Lower lobe of right lung (tissue), 2 donors: ENCODE measurements around the gene IGFBP6. TPM values are rescaled to one million over a fixed set of nuclear protein-coding genes. Genes with fewer than 3 reads are reported as not detected.
"Not testable (repeated sequence)": the region's sequence is repeated elsewhere in the genome, so short reads cannot be mapped to it uniquely, and the experiment has no call there.

Experiments used
- ATAC-seq, 2 donors: fragments of 200-7000 bp; cut with Tn5 transposase; one replicate each; pipeline ENCODE4 v1.9.1; 2020 to 2022; ENCODE audit warnings: mild to moderate bottlenecking in 2 of 2, moderate library complexity in 2 of 2
- DNase-seq: peaks from one replicate; pipeline ENCODE4 v3.0.0-alpha.2; 2020
- H3K27ac ChIP-seq: fragments of 200-600 bp; one replicate; pipeline ENCODE4 v1.8.0; 2022
- H3K27me3 ChIP-seq: fragments of 200-600 bp; one replicate; pipeline ENCODE4 v1.8.0; 2022; ENCODE audit warnings: low read depth
- H3K36me3 ChIP-seq: fragments of 200-600 bp; one replicate; pipeline ENCODE4 v1.8.0; 2022; ENCODE audit warnings: mild to moderate bottlenecking
- H3K4me1 ChIP-seq: fragments of 200-600 bp; one replicate; pipeline ENCODE4 v1.8.0; 2022
- H3K4me3 ChIP-seq: fragments of 200-600 bp; one replicate; pipeline ENCODE4 v1.8.0; 2022; ENCODE audit warnings: mild to moderate bottlenecking
- H3K9me3 ChIP-seq: fragments of 200-600 bp; one replicate; pipeline ENCODE4 v1.8.0; 2022
- intact Hi-C: fragments of 100-400 bp; cut with DNase I; formaldehyde crosslinking; loops from one replicate; pipeline ENCODE4 v1.11.0; 2022
- total RNA-seq: library from RNA; stranded (reverse); fragmentation: NEBNext Ultra II Directional; extraction: Animal tissue kit (Norgen Biotek cat#: 25700); gene quantifications from one replicate; pipeline ENCODE4 v1.2.1, GENCODE V29; 2021
- TF ChIP-seq, protein P1 (sequence below): fragments of 200-600 bp; IDR thresholded peaks from one replicate; pipeline ENCODE4 v1.8.0; 2022; ENCODE audit warnings: antibody characterized with exemption, mild to moderate bottlenecking
- donor health status: DM: no; HTN: yes; CAD: no; lungs with severe emphysema.

IGFBP6 gene
- total RNA-seq, 1 donor from 2014 or later, result 58.5 TPM

DNA sequence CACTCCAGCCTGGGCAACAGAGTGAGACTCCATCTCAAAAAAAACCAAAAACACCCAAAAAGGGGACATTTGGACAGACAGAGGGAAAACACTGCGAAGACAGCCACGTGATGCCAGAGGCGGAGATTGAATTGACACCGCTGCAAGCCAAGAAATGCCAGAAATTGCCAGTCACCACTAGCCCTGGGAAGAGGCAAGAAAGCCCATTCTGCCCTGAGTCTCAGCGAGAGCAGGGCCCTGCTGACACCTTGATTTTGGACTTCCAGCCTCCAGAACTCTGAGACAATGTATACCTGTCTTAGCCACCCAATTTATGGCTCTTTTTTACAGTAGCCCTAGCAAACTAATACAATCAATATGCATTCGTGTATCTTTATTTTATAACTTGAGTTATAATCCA is 7.4 kb upstream of the IGFBP6 start:
- ATAC-seq, result no peak
- no peaks in the 10 kb centered on the region for H3K4me1 ChIP-seq
- no peaks in the 10 kb centered on the region for H3K36me3 ChIP-seq
- no peak for DNase-seq
- intact Hi-C loops, result no loop called here
- H3K27me3 ChIP-seq, result no peaks in the 10 kb centered on the region
- H3K9me3 ChIP-seq, result no peaks in the 10 kb centered on the region
- TF ChIP-seq, protein P1, sequence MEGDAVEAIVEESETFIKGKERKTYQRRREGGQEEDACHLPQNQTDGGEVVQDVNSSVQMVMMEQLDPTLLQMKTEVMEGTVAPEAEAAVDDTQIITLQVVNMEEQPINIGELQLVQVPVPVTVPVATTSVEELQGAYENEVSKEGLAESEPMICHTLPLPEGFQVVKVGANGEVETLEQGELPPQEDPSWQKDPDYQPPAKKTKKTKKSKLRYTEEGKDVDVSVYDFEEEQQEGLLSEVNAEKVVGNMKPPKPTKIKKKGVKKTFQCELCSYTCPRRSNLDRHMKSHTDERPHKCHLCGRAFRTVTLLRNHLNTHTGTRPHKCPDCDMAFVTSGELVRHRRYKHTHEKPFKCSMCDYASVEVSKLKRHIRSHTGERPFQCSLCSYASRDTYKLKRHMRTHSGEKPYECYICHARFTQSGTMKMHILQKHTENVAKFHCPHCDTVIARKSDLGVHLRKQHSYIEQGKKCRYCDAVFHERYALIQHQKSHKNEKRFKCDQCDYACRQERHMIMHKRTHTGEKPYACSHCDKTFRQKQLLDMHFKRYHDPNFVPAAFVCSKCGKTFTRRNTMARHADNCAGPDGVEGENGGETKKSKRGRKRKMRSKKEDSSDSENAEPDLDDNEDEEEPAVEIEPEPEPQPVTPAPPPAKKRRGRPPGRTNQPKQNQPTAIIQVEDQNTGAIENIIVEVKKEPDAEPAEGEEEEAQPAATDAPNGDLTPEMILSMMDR, result no peak
- H3K4me3 ChIP-seq, result no peak overlapping the region
- no peak overlapping the region for H3K27ac ChIP-seq

DNA sequence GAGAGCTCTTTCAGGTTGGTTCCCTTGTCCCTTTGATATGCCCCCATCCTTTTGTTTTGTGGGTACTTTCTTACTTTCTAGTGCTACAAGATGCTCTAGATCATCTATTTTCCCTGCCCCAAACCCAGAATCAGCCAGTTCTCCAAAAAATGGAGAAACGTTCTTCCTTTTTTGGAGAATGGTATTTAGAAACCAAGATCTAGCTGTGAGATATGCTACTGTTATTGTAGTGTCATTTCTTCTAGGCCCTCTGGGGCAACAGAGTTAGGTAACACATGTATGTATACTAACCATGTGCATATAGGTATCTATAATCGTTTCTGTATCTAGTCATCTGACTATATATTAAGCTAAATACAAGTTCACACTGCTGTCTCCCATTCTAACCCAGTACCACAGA is 6.9 kb upstream of the IGFBP6 start:
- H3K4me3 ChIP-seq, result no peak overlapping the region
- H3K27me3 ChIP-seq, result no peaks in the 10 kb centered on the region
- DNase-seq, result no peak
- TF ChIP-seq, protein P1, result no peak
- H3K9me3 ChIP-seq, result no peaks in the 10 kb centered on the region
- H3K4me1 ChIP-seq, result no peaks in the 10 kb centered on the region
- no peak overlapping the region for H3K27ac ChIP-seq
- H3K36me3 ChIP-seq, result no peaks in the 10 kb centered on the region
- no peak for ATAC-seq
- intact Hi-C loops, result no loop called here

DNA sequence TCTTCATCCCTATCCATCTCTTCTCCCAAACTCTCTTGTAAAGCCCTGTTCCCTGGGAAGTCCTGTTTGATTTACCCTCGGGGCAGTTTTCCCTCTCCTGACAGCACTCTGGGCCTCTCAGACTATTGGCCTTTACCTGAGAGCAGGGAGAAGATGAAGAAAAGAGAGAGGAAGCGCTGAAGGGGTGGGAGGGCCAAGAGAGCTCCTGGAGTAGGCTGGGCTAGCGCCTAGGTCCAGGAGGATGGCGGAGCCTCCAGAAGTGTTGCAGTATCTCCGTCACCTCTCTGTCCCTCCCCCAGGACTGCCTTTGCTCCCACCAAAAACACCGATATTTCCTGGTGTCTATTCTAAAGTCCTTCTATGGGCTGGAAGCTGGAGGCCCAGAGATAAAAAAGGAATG is 5.7 kb upstream of the IGFBP6 start:
- DNase-seq (no peak), ATAC-seq (no peak)
- H3K36me3 ChIP-seq, result no peaks in the 10 kb centered on the region
- H3K9me3 ChIP-seq, result no peaks in the 10 kb centered on the region
- TF ChIP-seq, protein P1, result no peak
- no peak overlapping the region for H3K4me3 ChIP-seq
- peaks cover 8% of the 10 kb centered on the region for H3K4me1 ChIP-seq
- H3K27ac ChIP-seq, result no peak overlapping the region
- no peaks in the 10 kb centered on the region for H3K27me3 ChIP-seq
- intact Hi-C loops, result no loop called here

GRCh38 chr12:53093777-53094393 is 3.6 kb upstream of the IGFBP6 start:
- intact Hi-C loops, result no loop called here
- no peak overlapping the region for H3K4me3 ChIP-seq
- peak in 1 of 2 donors; percentile 29 for ATAC-seq
- H3K27ac ChIP-seq, result peak overlapping the region; percentile 58
- TF ChIP-seq, protein P1, result no peak
- peaks cover 30% of the 10 kb centered on the region for H3K4me1 ChIP-seq
- no peaks in the 10 kb centered on the region for H3K9me3 ChIP-seq
- H3K27me3 ChIP-seq, result no peaks in the 10 kb centered on the region
- no peaks in the 10 kb centered on the region for H3K36me3 ChIP-seq
- no peak for DNase-seq

DNA sequence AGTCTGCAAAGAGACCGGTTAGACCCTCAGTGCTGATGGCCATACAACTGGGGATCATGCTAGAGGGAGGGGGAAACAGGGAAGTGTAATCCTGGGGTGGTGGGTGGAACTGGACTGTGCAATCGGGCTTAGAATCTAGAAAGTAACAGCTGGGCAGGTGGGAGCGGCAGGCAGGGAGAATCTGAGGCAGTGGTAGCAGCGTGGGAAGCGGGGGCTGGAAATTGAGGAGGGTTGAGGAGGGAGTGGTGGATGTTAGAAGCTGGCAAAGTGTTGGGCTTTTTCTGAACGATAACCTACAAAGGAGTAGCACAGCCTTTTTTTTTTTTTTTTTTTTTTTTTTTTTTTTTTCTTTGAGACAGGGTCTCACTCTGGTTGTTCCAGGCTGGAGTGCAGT is 3.1 kb upstream of the IGFBP6 start:
- DNase-seq (no peak), ATAC-seq (no peak)
- Histone ChIP-seq H3K4me3 (no peak overlapping the region), H3K9me3 (no peaks in the 10 kb centered on the region), H3K36me3 (no peaks in the 10 kb centered on the region), H3K4me1 (peaks cover 35% of the 10 kb centered on the region), H3K27ac (peak overlapping the region; percentile 58), H3K27me3 (no peaks in the 10 kb centered on the region)
- intact Hi-C loops, result no loop called here
- TF ChIP-seq, protein P1, result no peak

- H3K36me3 ChIP-seq, DNase-seq, H3K27ac ChIP-seq, H3K4me3 ChIP-seq, ATAC-seq, intact Hi-C loops, H3K9me3 ChIP-seq, H3K27me3 ChIP-seq: not testable (repeated sequence)
- peaks cover 35% of the 10 kb centered on the region for H3K4me1 ChIP-seq
Observed at GRCh38 chr12:53094796-53095595, 2.5 kb upstream of the IGFBP6 start.

- H3K36me3 ChIP-seq, H3K4me3 ChIP-seq, H3K27me3 ChIP-seq, intact Hi-C loops, DNase-seq, ATAC-seq, H3K9me3 ChIP-seq: not testable (repeated sequence)
- peak overlapping the region; percentile 6 for H3K27ac ChIP-seq
- H3K4me1 ChIP-seq, result peaks cover 35% of the 10 kb centered on the region
Observed at GRCh38 chr12:53095596-53095895, 1.9 kb upstream of the IGFBP6 start.
